Suprapubic skin (tissue), 4 donors: ENCODE results near the gene PHKB. TPM values are rescaled to one million over a fixed set of nuclear protein-coding genes. Genes with fewer than 3 reads are reported as not detected.

ENCODE experiments used
- DNase-seq, 2 donors: peaks; one replicate each; pipeline ENCODE4 v3.0.0-alpha.2; 2019; ENCODE audit warnings: low spot score in 2 of 2
- H3K27ac ChIP-seq: fragments of 200-600 bp; sonication (generic); one replicate; pipeline ENCODE4 v1.5.1; 2019
- H3K27me3 ChIP-seq: fragments of 200-600 bp; sonication (generic); one replicate; pipeline ENCODE4 v1.5.1; 2019
- H3K36me3 ChIP-seq: fragments of 200-600 bp; sonication (generic); one replicate; pipeline ENCODE4 v1.5.1; 2019
- H3K4me1 ChIP-seq: fragments of 200-600 bp; sonication (generic); one replicate; pipeline ENCODE4 v1.5.1; 2019
- H3K4me3 ChIP-seq: fragments of 200-600 bp; sonication (generic); one replicate; pipeline ENCODE4 v1.5.1; 2019; ENCODE audit warnings: mild to moderate bottlenecking
- H3K9me3 ChIP-seq: fragments of 200-600 bp; sonication (generic); one replicate; pipeline ENCODE4 v1.5.1; 2019
- CTCF ChIP-seq, 2 donors: fragments of 200-600 bp in 1 of 2; fragments of 450-650 bp in 1 of 2; sonication (generic) in 1 of 2; IDR thresholded peaks; one replicate each; pipeline ENCODE4 v1.5.1; 2016 to 2019; ENCODE audit warnings: antibody characterized with exemption in 2 of 2, mild to moderate bottlenecking in 1 of 2, moderate library complexity in 1 of 2
- EP300 ChIP-seq: sonication (generic); formaldehyde crosslinking; IDR thresholded peaks from one replicate; pipeline ENCODE4 v1.6.1; 2017; ENCODE audit warnings: antibody characterized with exemption
- POLR2A ChIP-seq, 2 donors: fragments of 450-650 bp; IDR thresholded peaks; one replicate each; pipeline ENCODE4 v1.6.1; 2017; ENCODE audit warnings: antibody characterized with exemption in 2 of 2, mild to moderate bottlenecking in 2 of 2, moderate library complexity in 2 of 2
- POLR2AphosphoS5 ChIP-seq, 3 donors: sonication (generic); formaldehyde crosslinking; IDR thresholded peaks; one replicate each; pipeline ENCODE4 v1.6.1; 2017; ENCODE audit warnings: antibody characterized with exemption in 3 of 3
- WGBS: methylation state at CpG from one replicate; pipeline ENCODE4 v1.1.5; 2018; 5-methylcytosine and 5-hydroxymethylcytosine counted together
- total RNA-seq, 4 donors: library from RNA; depleted of rRNA; stranded (reverse); fragments of >200 nt; gene quantifications; one replicate each; pipeline ENCODE4 v1.1.0, GENCODE V29; 2016

PHKB gene
- total RNA-seq, 4 donors from 2014 or later = 28.7 to 92.9 (median 43.1) TPM

- no peak for DNase-seq
- Histone ChIP-seq H3K4me3 (no peak overlapping the region), H3K36me3 (no peaks in the 10 kb centered on the region), H3K27ac (no peak overlapping the region), H3K4me1 (peaks cover 19% of the 10 kb centered on the region), H3K9me3 (no peaks in the 10 kb centered on the region), H3K27me3 (no peaks in the 10 kb centered on the region)
- 91% methylated on average over 3 of the region's 3 CpGs for WGBS
- TF ChIP-seq EP300 (no peak), POLR2AphosphoS5 (IDR thresholded peaks at IDR 0.05) (no peak), CTCF (IDR thresholded peaks at IDR 0.05) (no peak), POLR2A (IDR thresholded peaks at IDR 0.05) (no peak)
These were observed 12.7 kb downstream of the PHKB start for GRCh38 chr16:47473792-47474191.

- Histone ChIP-seq H3K27me3 (no peaks in the 10 kb centered on the region), H3K4me1 (peaks cover 16% of the 10 kb centered on the region), H3K36me3 (no peaks in the 10 kb centered on the region), H3K27ac (no peak overlapping the region), H3K9me3 (no peaks in the 10 kb centered on the region), H3K4me3 (no peak overlapping the region)
- TF ChIP-seq POLR2AphosphoS5 (IDR thresholded peaks at IDR 0.05) (no peak), POLR2A (IDR thresholded peaks at IDR 0.05) (no peak), CTCF (IDR thresholded peaks at IDR 0.05) (no peak), EP300 (no peak)
- no peak for DNase-seq
- 40% methylated on average over 1 of the region's 1 CpG for WGBS
These were observed 14.7 kb downstream of the PHKB start for GRCh38 chr16:47475786-47476185.

GRCh38 chr16:47476654-47477345, 15.7 kb downstream of the PHKB start:
- DNase-seq = no peak
- Histone ChIP-seq H3K27ac (no peak overlapping the region), H3K27me3 (no peaks in the 10 kb centered on the region), H3K4me3 (no peak overlapping the region), H3K4me1 (peaks cover 16% of the 10 kb centered on the region), H3K9me3 (no peaks in the 10 kb centered on the region), H3K36me3 (no peaks in the 10 kb centered on the region)
- no peak for TF ChIP-seq CTCF (IDR thresholded peaks at IDR 0.05)
- TF ChIP-seq POLR2AphosphoS5 (IDR thresholded peaks at IDR 0.05) = no peak
- no peak for TF ChIP-seq POLR2A (IDR thresholded peaks at IDR 0.05)
- TF ChIP-seq EP300 = no peak

- Histone ChIP-seq H3K27ac (no peak overlapping the region), H3K36me3 (no peaks in the 10 kb centered on the region), H3K27me3 (no peaks in the 10 kb centered on the region), H3K4me1 (peaks cover 16% of the 10 kb centered on the region), H3K4me3 (no peak overlapping the region), H3K9me3 (no peaks in the 10 kb centered on the region)
- 71% methylated on average over 1 of the region's 1 CpG for WGBS
- DNase-seq = no peak
- no peak for TF ChIP-seq EP300
- TF ChIP-seq POLR2A (IDR thresholded peaks at IDR 0.05) = no peak
- TF ChIP-seq POLR2AphosphoS5 (IDR thresholded peaks at IDR 0.05) = no peak
- TF ChIP-seq CTCF (IDR thresholded peaks at IDR 0.05) = no peak
These were observed 16.5 kb downstream of the PHKB start for GRCh38 chr16:47477679-47478078.

GRCh38 chr16:47480410-47480809, 19.3 kb downstream of the PHKB start:
- Histone ChIP-seq H3K9me3 (no peaks in the 10 kb centered on the region), H3K27ac (no peak overlapping the region), H3K27me3 (no peaks in the 10 kb centered on the region), H3K36me3 (no peaks in the 10 kb centered on the region), H3K4me1 (peaks cover 16% of the 10 kb centered on the region), H3K4me3 (no peak overlapping the region)
- WGBS = 99% methylated on average over 3 of the region's 3 CpGs
- no peak for DNase-seq
- TF ChIP-seq POLR2AphosphoS5 (IDR thresholded peaks at IDR 0.05) (no peak), EP300 (no peak), CTCF (IDR thresholded peaks at IDR 0.05) (no peak), POLR2A (IDR thresholded peaks at IDR 0.05) (no peak)
